Fibroblast of gingiva (primary cell): Measurements from ENCODE around the gene ERCC6L.
"Not testable (repeated sequence)": the region's sequence is repeated elsewhere in the genome, so short reads cannot be mapped to it uniquely, and the experiment has no call there.

ENCODE experiments used
- DNase-seq: peaks from one replicate; pipeline ENCODE4 v3.0.0-alpha.2; 2011; ENCODE audit warnings: low read depth

The ERCC6L gene

GRCh38 chrX:72245461-72246089 lies 6.7 kb upstream of the ERCC6L start:
- peak; percentile 43 for DNase-seq

- peak; percentile 19 for DNase-seq
These were observed 4.6 kb upstream of the ERCC6L start for GRCh38 chrX:72243472-72243871.

- no peak for DNase-seq
These were observed 2.1 kb upstream of the ERCC6L start for GRCh38 chrX:72240976-72241375.

GRCh38 chrX:72238183-72238582 lies 644 bp downstream of the ERCC6L start:
- DNase-seq = no peak

GRCh38 chrX:72236841-72237240 lies 2.0 kb downstream of the ERCC6L start:
- no peak for DNase-seq

GRCh38 chrX:72230290-72230689 lies 8.5 kb downstream of the ERCC6L start:
- no peak for DNase-seq

GRCh38 chrX:72220375-72220774 lies 18.5 kb downstream of the ERCC6L start:
- not testable (repeated sequence) for DNase-seq

GRCh38 chrX:72216973-72217372 lies 21.9 kb downstream of the ERCC6L start:
- peak; percentile 1 for DNase-seq

GRCh38 chrX:72208126-72208800 lies 30.6 kb downstream of the ERCC6L start:
- no peak for DNase-seq

- no peak for DNase-seq
These were observed 31.5 kb downstream of the ERCC6L start for GRCh38 chrX:72207366-72207765.

- DNase-seq = no peak
These were observed 33.1 kb downstream of the ERCC6L start for GRCh38 chrX:72205706-72206105.

GRCh38 chrX:72203421-72203820 lies 35.4 kb downstream of the ERCC6L start:
- no peak for DNase-seq

GRCh38 chrX:72202792-72203401 lies 35.9 kb downstream of the ERCC6L start:
- DNase-seq = no peak

- DNase-seq = peak; percentile 68
These were observed 36.8 kb downstream of the ERCC6L start for GRCh38 chrX:72201836-72202536.

GRCh38 chrX:72182924-72183323 lies 55.9 kb downstream of the ERCC6L start:
- no peak for DNase-seq

GRCh38 chrX:72181178-72182125 lies 57.4 kb downstream of the ERCC6L start, which contains the start of gene PIN4:
TSS of gene PIN4 (plus strand) at chrX:72181757. CDS start at chrX:72181786, 29 bp downstream.
- DNase-seq = peak; percentile 96

GRCh38 chrX:72180539-72180938 lies 58.3 kb downstream of the ERCC6L start:
- no peak for DNase-seq

- DNase-seq = no peak
These were observed 61.8 kb downstream of the ERCC6L start for GRCh38 chrX:72176981-72177380.

- not testable (repeated sequence) for DNase-seq
These were observed 62.5 kb downstream of the ERCC6L start for GRCh38 chrX:72176289-72176688.

GRCh38 chrX:72169008-72169728 lies 69.7 kb downstream of the ERCC6L start:
- DNase-seq = peak; percentile 61

- no peak for DNase-seq
These were observed 73.3 kb downstream of the ERCC6L start for GRCh38 chrX:72165551-72165950.
